HL-60/S4 treated with retinoic acid at 250 ng/mL for 4 days and 3 days (cell line): ENCODE measurements around the gene VWA8.
"Not testable (repeated sequence)": the region's sequence is repeated elsewhere in the genome, so short reads cannot be mapped to it uniquely, and the experiment has no call there.

Experiments used
- in situ Hi-C: fragments of 300-500 bp; cut with MboI; formaldehyde crosslinking; loops from 2 replicates; pipeline ENCODE4 v1.7.0; 2022; ENCODE audit warnings: low sequenced_read_pairs

VWA8 gene

DNA sequence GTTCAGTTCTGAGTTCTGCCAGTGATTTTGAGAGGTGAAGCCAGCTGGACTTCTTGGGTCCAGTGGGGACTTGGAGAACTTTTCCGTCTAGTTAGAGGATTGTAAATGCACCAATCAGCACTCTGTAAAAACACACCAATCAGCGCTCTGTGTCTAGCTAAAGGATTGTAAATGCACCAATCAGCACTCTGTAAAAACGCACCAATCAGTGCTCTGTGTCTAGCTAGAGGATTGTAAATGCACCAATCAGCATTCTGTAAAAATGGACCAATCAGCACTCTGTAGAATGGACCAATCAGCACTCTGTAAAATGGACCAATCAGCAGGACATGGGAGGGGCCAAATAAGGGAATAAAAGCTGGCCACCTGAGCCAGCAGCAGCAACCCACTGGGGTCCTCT is 418.1 kb downstream of the VWA8 start:
- in situ Hi-C loops: not testable (repeated sequence)

DNA sequence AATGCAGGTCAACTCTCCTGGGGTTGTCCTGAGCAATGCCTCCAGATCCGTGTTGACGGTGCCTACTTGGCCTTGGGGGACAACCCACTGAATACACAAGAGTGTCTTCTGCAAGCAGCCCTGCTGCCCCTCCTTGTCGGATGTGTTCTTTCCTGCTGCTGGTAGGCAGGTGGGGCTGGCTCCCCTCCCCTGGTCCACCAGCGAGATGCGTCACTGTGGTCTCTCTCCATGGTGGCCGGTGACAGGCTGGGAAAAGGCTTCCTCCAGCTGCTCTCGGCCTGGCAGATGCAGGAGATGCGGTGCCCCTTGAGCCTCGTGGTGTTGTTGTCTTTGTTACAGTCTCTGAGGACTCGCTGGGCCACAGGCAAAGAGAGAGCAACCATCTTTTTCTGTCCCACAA is 418.6 kb downstream of the VWA8 start:
- in situ Hi-C loops: no loop called here

DNA sequence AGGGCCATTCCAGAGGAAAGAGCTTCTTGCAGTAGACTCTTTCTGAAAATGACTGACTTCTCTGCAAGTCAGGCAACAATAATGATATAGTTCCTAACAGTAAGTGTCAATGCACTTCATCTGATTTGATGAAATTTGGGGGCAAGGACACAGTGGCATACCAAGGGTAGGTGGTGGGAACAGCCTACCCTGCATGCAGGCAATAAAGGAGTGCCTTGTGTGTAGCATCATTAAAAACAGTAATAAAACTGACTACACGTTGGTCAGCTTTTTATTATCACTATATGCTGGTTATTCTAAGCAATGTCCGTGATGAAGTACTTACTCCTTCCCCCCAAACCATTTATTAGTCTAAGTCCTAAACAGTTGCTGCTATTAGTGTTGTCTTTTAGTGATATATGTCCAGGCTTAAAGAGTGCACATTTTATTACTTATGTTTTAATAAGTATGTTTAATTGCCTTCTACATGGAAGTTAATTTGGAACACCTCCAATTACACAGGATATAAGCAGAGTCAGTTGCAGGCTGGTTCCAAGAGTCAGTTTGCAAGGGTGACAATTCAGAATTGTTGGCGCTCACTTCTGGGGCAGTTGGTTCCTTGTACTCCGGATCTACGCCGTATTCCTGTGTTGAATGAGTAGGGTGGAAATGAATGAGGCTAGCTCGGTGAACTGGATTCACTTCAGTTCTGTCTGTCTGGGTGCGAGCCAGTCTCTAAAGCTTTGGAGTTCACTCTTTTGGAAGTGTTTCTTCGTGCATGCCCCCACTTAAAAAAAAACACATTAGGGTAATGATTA is 419.6 kb downstream of the VWA8 start:
- in situ Hi-C loops: no loop called here

DNA sequence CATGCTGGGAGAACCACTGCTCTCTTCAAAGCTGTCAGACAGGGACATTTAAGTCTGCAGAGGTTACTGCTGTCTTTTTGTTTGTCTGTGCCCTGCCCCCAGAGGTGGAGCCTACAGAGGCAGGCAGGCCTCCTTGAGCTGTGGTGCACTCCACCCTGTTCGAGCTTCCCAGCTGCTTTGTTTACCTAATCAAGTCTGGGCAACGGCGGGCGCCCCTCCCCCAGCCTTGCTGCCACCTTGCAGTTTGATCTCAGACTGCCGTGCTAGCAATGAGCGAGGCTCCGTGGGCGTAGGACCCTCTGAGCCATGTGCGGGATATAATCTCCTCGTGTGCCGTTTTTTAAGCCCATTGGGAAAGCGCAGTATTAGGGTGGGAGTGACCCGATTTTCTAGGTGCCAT is 420.7 kb downstream of the VWA8 start:
- in situ Hi-C loops: not testable (repeated sequence)

DNA sequence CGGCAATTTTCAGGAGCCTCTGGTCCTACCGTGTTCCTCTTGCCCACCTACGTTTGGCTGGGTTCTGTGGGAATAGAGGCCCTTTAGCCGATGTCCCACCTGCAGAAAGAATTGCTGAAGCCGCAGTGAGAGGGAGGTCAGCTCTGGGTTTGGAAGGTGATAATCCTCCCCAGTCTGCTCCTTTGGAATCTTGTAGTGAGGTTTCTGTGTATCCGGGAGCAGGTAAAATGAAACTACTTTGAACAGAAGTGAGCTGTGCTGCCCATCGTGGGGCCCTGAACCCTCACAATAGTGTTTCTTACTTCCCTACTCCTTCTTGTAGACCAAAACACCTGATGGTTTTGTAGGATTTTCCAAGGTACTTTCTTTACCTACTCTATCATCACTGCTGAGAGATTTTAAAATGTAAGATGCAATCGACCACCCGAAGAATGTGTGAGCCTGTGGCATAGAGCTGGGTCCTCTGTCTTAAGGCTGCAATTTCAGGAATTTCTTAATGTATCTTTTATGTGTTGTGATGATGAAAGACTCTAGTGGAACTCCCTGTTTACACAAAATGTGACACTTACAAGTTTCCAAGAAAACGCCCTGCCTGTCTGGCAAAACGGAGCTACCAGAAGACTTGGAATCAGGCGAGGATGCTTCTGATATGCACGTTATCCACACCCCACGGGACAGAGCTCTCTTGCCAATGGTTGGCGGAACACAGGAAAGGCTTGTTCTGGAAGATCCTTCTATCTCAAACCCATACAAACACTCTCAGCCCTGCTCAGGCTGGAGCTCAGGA is 427.4 kb downstream of the VWA8 start:
- in situ Hi-C loops: no loop called here

DNA sequence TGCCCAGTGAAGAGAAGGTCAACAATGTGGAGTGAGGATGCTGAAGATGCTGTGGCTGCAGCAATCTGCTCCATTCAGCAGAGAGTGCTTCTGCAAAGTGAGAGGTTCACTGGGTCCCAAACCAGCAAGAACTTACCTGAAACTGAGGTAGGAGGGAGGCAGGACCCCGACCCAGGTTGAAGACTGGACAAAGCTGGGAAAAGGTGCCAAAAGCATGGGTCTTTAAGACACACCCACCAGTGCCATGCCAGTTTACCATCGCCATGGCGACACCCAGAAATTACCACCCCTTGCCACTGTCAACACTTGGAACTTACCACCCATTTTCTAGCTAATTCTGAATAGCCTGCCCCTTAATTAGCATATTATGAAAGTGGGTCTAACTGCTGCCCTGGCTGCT is 432.9 kb downstream of the VWA8 start:
- in situ Hi-C loops: no loop called here

DNA sequence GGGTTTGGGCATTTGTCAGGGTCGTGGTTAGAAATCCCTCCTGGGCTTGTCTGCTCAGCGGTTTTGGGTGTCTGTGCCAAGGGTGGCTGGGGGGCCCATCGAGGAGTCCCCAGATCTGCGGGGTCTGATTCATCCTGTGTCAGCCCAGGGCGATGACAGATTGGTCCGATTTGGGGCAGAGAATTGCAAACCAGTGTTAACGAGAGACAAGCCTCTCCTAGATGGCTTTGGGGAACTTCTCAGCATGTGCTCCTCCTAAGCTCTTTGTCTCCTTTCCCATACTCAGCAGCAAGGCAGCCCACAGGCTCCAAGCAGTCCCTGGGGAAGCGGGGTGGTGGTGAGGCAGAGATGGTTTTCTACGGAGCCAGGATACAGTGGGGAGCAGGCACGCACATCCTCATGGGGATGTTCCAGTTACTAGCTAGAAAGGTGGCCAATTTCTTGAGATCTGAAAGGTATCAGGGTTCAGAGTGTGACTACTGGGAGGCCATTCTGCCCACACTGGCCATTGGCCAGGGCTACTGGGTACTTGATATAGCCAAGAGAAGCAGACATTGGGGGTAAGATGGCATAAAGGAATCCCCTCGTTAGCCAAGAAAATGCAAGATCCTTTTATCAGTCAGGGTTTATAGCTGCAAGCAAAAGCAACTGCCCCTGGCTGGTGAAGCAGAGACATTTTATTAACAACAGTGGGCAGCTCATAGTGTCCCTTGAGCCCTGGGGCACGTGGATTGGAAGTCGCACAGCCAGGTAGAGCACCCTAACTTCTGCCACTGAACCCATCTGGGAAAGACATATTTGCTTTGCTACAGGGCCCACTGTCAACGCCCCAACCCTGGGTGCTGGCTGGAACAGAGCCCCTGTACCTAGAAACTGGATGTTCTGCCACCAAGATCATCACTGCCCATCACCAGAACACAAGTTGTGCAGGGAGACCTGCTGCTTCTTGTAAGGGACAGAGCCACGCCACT is 440.0 kb downstream of the VWA8 start:
- in situ Hi-C loops: no loop called here

DNA sequence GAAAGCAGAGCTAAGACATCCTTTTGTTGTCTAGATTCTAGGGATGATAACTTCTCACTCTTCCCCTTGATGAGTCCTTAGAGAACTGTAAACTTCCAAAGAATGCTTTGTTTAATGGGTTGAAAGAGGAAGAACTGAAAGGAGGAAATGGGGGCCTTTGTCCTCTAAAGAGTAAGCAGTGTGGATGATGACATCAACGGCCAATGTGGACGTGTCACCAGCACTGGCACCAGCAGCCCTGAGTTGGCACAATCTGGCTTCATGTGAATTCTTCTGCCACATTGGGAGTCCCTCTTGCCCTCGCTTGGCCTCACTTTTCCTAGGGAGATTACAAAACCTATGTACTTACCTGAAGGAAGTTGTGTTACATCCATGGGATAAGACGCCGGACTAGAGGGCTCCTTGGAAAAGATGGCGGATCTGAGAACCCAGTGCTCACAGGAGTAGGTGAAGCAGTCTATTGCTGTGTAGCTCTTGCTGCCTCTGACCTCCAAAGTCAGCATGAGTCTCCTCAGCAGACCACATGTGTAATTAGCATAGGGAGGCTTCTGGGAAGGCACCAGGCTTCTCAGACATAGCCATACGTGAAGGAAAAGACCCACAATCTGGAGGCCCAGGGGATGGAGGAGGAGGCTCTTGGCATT is 440.8 kb downstream of the VWA8 start:
- in situ Hi-C loops: no loop called here
